Measurements from ENCODE around the gene SLC38A2. TPM values are rescaled to one million over a fixed set of nuclear protein-coding genes. Genes with fewer than 3 reads are reported as not detected.
A peak's percentile ranks its signal among the peaks of the same experiment; 100 is the strongest.
"Not testable (repeated sequence)": the region's sequence is repeated elsewhere in the genome, so short reads cannot be mapped to it uniquely, and the experiment has no call there.

The SLC38A2 gene
- total RNA-seq, 1 donor from 2014 or later: 143 TPM

DNA sequence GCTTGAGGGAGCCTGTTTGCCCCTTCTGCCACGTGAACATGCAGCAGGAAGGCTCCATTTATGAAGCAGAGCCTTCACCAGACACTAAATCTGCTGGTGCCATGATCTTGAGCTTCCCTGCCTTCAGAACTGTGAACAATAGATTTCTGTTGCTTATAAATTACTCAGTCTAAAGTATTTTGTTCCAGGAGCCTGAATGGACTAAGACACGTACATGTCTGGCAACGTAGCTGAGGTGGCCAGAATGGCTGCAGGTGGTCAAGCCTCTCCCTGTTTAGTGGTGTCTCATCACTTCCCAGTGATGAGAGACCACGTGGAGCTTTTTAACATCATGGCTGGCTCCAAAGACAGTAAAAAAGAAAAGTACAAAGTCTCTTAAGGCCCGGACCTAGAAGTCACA is 32.2 kb upstream of the SLC38A2 start:
- no peak for DNase-seq (ENCODE audit: low spot score)
- H3K9me3 Mint-ChIP-seq: peaks cover 14% of the 10 kb centered on the region
- no peak overlapping the region for H3K27ac Mint-ChIP-seq
- intact Hi-C loops (cut with micrococcal nuclease): loop anchor here (5.0 kb wide), 1 partner anchor 53 kb away; no protein-coding TSS in a partner anchor
- peaks cover 19% of the 10 kb centered on the region for H3K36me3 Mint-ChIP-seq (ENCODE audit: low read depth)
- H3K27me3 Mint-ChIP-seq (ENCODE audit: low read depth): no peaks in the 10 kb centered on the region
- no peak overlapping the region for H3K4me3 Mint-ChIP-seq (ENCODE audit: low read depth)
- peaks cover 60% of the 10 kb centered on the region for H3K4me1 Mint-ChIP-seq (ENCODE audit: low read depth)

DNA sequence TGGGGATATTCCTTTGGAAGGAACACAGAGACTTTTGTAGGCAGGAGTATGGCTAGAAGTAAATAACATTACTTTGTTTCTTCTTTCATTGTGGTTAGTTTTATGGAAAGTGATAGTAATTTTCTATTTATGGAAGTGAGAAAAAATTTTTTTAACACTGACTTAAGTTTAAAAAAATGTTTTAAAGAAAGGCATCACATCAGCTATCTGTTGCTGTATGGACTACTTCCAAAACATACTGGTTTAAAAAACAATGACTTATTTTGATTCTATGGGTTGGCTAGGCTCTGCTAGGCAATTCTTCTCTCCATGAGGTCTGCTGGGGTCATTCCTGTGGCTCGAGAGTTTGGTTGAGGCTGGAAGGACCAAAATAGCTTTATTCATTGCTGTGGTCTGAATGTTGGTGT is 31.7 kb upstream of the SLC38A2 start:
- intact Hi-C loops (cut with micrococcal nuclease): loop anchor here (5.0 kb wide), 1 partner anchor 53 kb away; no protein-coding TSS in a partner anchor
- no peak overlapping the region for H3K27ac Mint-ChIP-seq
- DNase-seq (ENCODE audit: low spot score): no peak
- H3K4me1 Mint-ChIP-seq (ENCODE audit: low read depth): peaks cover 65% of the 10 kb centered on the region
- no peak overlapping the region for H3K4me3 Mint-ChIP-seq (ENCODE audit: low read depth)
- H3K9me3 Mint-ChIP-seq: peaks cover 19% of the 10 kb centered on the region
- H3K27me3 Mint-ChIP-seq (ENCODE audit: low read depth): no peaks in the 10 kb centered on the region
- H3K36me3 Mint-ChIP-seq (ENCODE audit: low read depth): peaks cover 24% of the 10 kb centered on the region

DNA sequence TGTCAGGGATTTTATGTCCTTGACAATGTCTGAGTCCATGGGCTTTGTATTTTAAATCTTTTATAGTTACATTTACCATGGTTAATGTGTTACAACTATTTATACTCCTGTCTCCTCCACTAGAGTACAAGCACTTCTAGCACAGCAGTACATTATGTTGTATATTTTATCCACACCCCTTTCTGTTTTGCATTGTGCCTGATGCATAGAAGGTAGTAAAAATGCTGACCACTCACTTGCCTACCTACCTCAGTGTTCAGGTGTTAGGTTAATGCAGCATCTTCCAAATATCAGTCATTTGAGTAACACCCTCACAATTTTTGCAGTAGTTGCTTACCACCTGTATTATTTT is 31.1 kb upstream of the SLC38A2 start:
- no peak overlapping the region for H3K27ac Mint-ChIP-seq
- peaks cover 25% of the 10 kb centered on the region for H3K9me3 Mint-ChIP-seq
- peaks cover 28% of the 10 kb centered on the region for H3K36me3 Mint-ChIP-seq (ENCODE audit: low read depth)
- no peaks in the 10 kb centered on the region for H3K27me3 Mint-ChIP-seq (ENCODE audit: low read depth)
- H3K4me1 Mint-ChIP-seq (ENCODE audit: low read depth): peaks cover 70% of the 10 kb centered on the region
- intact Hi-C loops (cut with micrococcal nuclease): loop anchor here (5.0 kb wide), 1 partner anchor 54 kb away; no protein-coding TSS in a partner anchor
- no peak overlapping the region for H3K4me3 Mint-ChIP-seq (ENCODE audit: low read depth)
- DNase-seq (ENCODE audit: low spot score): no peak

DNA sequence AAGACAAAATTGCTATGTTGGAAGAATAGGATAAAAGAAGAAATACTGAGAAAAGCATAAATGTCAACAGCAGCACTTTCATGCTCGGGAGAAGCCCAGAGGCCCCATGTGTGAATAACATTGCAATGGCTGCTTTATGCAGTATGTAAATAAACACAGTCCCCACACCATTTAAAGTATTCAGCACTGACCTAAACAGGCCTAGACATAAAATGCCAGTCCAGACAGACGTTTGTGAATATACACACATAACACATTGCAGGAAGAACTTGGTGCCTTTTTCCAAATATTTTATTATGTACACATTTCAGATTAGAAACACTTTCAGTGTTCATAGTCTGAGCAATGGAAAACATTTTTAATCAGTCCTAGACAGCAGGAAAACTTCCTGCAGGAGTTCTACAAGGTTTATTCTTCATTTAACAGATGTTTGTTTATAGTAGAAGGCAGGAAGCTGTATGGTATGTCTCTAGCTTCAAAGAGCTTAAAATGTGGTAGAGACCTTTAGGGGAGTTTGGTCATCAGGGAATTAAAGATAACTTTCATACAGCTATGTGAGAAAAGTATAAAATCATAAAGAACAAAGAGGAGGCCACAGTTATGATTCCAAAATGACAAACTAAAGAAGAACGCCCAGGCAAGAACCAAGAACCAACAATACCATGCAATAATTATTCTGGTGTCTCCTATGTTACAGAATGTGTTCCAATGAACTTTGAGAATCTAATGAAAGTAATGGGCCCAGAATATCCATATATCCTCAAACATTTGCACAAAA is 30.6 kb upstream of the SLC38A2 start:
- intact Hi-C loops (cut with micrococcal nuclease): loop anchor here (5.0 kb wide), 1 partner anchor 54 kb away; no protein-coding TSS in a partner anchor
- DNase-seq (ENCODE audit: low spot score): no peak
- Mint-ChIP-seq H3K36me3 (ENCODE audit: low read depth) (peaks cover 33% of the 10 kb centered on the region), H3K4me3 (ENCODE audit: low read depth) (no peak overlapping the region), H3K27me3 (ENCODE audit: low read depth) (no peaks in the 10 kb centered on the region), H3K27ac (no peak overlapping the region), H3K9me3 (peaks cover 29% of the 10 kb centered on the region), H3K4me1 (ENCODE audit: low read depth) (peaks cover 76% of the 10 kb centered on the region)

DNA sequence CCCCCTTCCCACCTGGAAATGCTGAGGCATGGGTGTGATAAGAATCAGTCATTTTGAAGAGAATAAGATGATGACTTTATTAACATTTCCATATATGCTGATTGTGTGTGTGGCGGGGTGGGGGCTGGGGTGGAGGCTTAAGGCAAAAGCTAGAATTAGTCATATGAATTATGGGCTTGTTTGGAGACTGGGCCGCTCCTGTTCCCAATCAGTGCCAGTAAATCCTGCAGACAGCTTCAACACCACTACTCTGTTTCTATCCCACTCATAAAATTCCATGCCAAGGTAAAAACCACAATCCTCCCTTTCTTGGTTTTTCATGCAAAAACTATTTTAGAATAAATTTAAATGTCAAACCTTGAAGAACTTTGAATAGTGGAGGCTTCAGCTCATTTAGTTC is 29.9 kb upstream of the SLC38A2 start:
- Mint-ChIP-seq H3K27me3 (ENCODE audit: low read depth) (no peaks in the 10 kb centered on the region), H3K27ac (no peak overlapping the region), H3K36me3 (ENCODE audit: low read depth) (peaks cover 40% of the 10 kb centered on the region), H3K9me3 (peaks cover 36% of the 10 kb centered on the region), H3K4me3 (ENCODE audit: low read depth) (no peak overlapping the region), H3K4me1 (ENCODE audit: low read depth) (peaks cover 71% of the 10 kb centered on the region)
- intact Hi-C loops (cut with micrococcal nuclease): loop anchor here (5.0 kb wide), 1 partner anchor 55 kb away; no protein-coding TSS in a partner anchor
- DNase-seq (ENCODE audit: low spot score): no peak

DNA sequence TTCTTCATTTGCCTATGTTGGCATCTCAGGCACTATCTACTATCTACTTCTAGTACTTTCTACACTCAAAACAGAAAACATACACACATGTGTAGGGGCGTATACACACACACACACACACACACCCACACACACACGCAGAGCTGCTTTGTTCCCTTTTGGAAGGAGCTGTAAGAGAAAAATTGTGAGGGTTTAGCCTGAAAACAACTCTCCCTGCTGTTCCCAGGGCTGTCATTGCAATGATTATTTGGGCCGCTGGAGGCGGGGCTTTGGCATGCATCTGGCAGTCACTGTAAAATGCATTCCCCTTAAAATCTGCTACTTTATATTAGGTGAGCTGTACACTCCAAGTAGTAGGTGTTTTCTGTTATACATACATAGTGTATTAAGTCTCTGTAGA is 29.1 kb upstream of the SLC38A2 start:
- peaks cover 37% of the 10 kb centered on the region for H3K9me3 Mint-ChIP-seq
- H3K27ac Mint-ChIP-seq: no peak overlapping the region
- intact Hi-C loops (cut with micrococcal nuclease): loop anchor here (5.0 kb wide), 1 partner anchor 56 kb away; no protein-coding TSS in a partner anchor
- no peaks in the 10 kb centered on the region for H3K27me3 Mint-ChIP-seq (ENCODE audit: low read depth)
- DNase-seq (ENCODE audit: low spot score): no peak
- peaks cover 44% of the 10 kb centered on the region for H3K36me3 Mint-ChIP-seq (ENCODE audit: low read depth)
- peaks cover 65% of the 10 kb centered on the region for H3K4me1 Mint-ChIP-seq (ENCODE audit: low read depth)
- no peak overlapping the region for H3K4me3 Mint-ChIP-seq (ENCODE audit: low read depth)

DNA sequence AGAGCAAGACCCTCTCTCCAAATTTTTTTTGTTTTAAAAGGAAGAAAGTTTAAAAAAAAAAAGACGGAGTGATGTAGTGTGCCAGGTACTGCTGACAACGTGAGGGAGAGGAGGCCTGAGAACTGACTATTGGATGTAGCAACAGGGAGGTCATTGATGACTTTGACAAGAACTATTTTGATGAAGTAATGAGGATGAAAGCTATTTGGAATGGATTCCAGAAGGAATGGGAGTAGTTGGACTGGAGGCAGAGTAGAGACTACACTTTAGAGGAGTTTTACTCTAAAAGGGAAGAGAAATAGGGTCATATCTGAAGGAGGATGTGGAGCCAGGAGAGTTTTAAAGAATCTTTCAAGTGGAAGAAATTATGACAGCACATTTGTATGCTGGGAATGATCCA is 27.8 kb upstream of the SLC38A2 start:
- Mint-ChIP-seq H3K4me3 (ENCODE audit: low read depth) (no peak overlapping the region), H3K4me1 (ENCODE audit: low read depth) (peaks cover 56% of the 10 kb centered on the region), H3K36me3 (ENCODE audit: low read depth) (peaks cover 47% of the 10 kb centered on the region), H3K9me3 (peaks cover 34% of the 10 kb centered on the region), H3K27ac (no peak overlapping the region), H3K27me3 (ENCODE audit: low read depth) (no peaks in the 10 kb centered on the region)
- DNase-seq (ENCODE audit: low spot score): no peak
- intact Hi-C loops (cut with micrococcal nuclease): loop anchor here (5.0 kb wide), 1 partner anchor 57 kb away; no protein-coding TSS in a partner anchor

DNA sequence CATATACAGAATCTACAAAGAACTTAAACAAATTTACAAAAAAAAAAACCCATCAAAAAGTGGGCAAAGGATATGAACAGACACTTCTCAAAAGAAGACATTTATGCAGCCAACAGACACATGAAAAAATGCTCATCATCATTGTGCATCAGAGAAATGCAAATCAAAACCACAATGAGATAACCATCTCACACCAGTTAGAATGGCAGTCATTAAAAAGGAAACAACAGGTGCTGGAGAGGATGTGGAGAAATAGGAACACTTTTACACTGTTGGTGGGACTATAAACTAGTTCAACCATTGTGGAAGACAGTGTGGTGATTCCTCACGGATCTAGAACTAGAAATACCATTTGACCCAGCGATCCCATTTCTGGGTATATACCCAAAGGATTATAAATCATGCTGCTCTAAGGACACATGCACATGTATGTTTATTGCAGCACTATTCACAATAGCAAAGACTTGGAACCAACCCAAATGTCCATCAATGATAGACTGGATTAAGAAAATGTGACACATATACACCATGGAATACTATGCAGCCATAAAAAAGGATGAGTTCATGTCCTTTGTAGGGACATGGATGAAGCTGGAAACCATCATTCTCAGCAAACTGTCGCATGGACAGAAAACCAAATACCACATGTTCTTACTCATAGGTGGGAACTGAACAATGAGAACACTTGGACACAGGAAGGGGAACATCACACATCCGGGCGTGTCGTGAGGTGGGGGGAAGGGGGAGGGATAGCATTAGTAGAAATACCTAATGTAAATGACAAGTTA is 27.1 kb upstream of the SLC38A2 start:
- H3K27me3 Mint-ChIP-seq (ENCODE audit: low read depth); H3K4me3 Mint-ChIP-seq (ENCODE audit: low read depth); DNase-seq (ENCODE audit: low spot score): not testable (repeated sequence)
- intact Hi-C loops (cut with micrococcal nuclease): loop anchor here (5.0 kb wide), 1 partner anchor 58 kb away; no protein-coding TSS in a partner anchor
- Mint-ChIP-seq H3K36me3 (ENCODE audit: low read depth) (peaks cover 43% of the 10 kb centered on the region), H3K27ac (peak overlapping the region; percentile 29), H3K9me3 (peaks cover 30% of the 10 kb centered on the region), H3K4me1 (ENCODE audit: low read depth) (peaks cover 50% of the 10 kb centered on the region)

DNA sequence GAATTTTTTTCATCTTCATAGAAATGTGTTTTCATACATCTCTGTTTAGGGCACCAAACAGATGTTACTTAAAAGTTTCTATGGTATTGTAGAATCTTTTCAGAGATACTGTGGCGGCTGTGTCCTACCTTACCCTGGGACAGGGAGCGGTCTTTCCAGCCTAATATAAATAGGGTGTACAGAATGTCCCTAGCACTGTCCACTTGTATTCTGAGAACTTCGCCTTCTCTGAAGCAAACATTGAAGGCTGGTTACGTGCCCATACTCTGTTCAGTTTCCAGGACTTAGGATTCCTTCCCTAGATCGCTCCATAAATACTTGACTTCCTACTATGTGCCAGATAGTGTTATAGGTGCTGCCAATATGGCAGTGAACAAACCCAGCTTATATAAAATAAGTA is 24.3 kb upstream of the SLC38A2 start:
- DNase-seq (ENCODE audit: low spot score): no peak
- intact Hi-C loops (cut with micrococcal nuclease): no loop called here
- Mint-ChIP-seq H3K9me3 (peaks cover 30% of the 10 kb centered on the region), H3K4me3 (ENCODE audit: low read depth) (no peak overlapping the region), H3K4me1 (ENCODE audit: low read depth) (peaks cover 39% of the 10 kb centered on the region), H3K27me3 (ENCODE audit: low read depth) (no peaks in the 10 kb centered on the region), H3K27ac (no peak overlapping the region), H3K36me3 (ENCODE audit: low read depth) (peaks cover 61% of the 10 kb centered on the region)

DNA sequence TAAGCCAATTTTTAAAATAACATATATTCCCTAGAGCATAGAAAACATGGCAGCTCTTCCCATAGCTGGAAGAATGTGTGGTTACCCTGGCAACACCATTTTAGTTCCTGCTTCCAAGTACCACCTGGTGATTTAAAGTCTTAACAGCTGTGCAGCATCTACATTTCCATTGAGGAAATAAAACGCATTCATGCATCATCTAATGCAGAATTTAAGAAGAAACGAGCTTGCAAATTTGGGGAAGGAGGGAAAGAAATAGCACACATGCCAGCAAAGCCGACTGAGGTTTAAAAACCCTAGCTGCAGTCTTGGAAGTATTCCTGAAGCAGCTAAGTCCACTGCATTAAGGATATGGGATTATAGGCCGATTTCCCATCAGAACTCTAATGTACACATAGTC is 22.8 kb upstream of the SLC38A2 start:
- Mint-ChIP-seq H3K4me3 (ENCODE audit: low read depth) (no peak overlapping the region), H3K27ac (no peak overlapping the region), H3K9me3 (peaks cover 26% of the 10 kb centered on the region), H3K36me3 (ENCODE audit: low read depth) (peaks cover 71% of the 10 kb centered on the region), H3K27me3 (ENCODE audit: low read depth) (no peaks in the 10 kb centered on the region), H3K4me1 (ENCODE audit: low read depth) (peaks cover 35% of the 10 kb centered on the region)
- intact Hi-C loops (cut with micrococcal nuclease): no loop called here
- no peak for DNase-seq (ENCODE audit: low spot score)

DNA sequence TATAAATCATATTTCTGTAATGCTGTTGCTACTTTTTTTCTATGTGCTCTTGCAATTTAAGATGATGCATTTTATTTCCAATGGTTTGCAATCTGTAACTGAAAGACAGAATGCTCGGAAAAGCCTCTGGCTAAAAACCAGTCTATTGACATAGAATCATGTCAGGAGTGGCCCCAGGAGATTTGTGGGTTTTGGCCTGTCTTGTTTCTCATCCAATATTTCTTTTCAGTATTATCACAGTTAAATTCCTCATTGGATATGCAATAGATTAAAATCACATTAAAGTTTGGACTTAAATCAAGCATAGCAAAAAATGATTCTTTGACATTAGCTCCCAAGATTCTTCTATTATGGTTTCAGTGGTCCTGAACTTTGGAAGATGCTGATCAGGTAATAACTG is 19.1 kb upstream of the SLC38A2 start:
- Mint-ChIP-seq H3K4me1 (ENCODE audit: low read depth) (peaks cover 46% of the 10 kb centered on the region), H3K27ac (no peak overlapping the region), H3K9me3 (no peaks in the 10 kb centered on the region), H3K27me3 (ENCODE audit: low read depth) (no peaks in the 10 kb centered on the region), H3K4me3 (ENCODE audit: low read depth) (no peak overlapping the region), H3K36me3 (ENCODE audit: low read depth) (peaks cover 62% of the 10 kb centered on the region)
- intact Hi-C loops (cut with micrococcal nuclease): no loop called here
- DNase-seq (ENCODE audit: low spot score): no peak

DNA sequence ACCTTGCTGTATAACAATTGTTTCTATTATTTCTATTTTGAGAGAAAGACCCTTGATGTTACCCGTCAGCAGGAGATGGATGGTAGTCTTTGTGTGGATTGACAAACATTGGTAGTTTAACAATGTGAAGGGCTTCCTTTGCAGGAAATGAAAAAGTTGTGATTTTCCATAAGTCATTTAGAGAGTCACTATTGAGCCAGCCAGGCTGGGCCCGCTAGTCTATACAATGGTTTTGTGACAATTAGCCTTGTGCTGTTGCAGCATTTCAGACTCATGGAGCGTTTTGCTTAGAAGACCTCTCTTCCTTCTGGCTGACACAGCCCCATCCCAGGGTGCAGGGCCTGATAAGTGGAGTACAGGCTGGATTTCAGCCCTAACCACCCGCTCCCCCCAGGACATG is 18.3 kb upstream of the SLC38A2 start:
- Mint-ChIP-seq H3K4me1 (ENCODE audit: low read depth) (peaks cover 47% of the 10 kb centered on the region), H3K36me3 (ENCODE audit: low read depth) (peaks cover 59% of the 10 kb centered on the region), H3K4me3 (ENCODE audit: low read depth) (no peak overlapping the region), H3K27ac (no peak overlapping the region), H3K9me3 (no peaks in the 10 kb centered on the region), H3K27me3 (ENCODE audit: low read depth) (no peaks in the 10 kb centered on the region)
- no peak for DNase-seq (ENCODE audit: low spot score)
- intact Hi-C loops (cut with micrococcal nuclease): no loop called here

DNA sequence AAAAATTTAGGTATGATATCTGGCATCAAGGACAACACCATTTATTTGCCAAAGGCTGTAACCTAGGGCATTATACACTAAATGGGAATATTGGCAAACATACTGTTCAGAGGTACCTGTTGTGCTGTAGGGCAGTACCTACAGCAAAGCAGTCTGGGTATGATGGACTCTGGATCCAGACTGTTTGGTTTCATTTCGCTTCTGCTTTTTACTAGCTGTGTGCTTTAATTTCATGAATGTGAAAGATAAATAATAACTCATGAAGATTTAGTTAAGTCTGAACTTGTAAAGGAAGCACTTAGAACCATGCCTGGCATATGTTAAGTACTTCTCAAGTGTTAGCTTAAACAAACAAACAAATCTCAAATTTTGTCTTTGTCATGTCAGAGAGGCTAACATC is 17.7 kb upstream of the SLC38A2 start:
- peaks cover 53% of the 10 kb centered on the region for H3K4me1 Mint-ChIP-seq (ENCODE audit: low read depth)
- peak overlapping the region; percentile 34 for H3K27ac Mint-ChIP-seq
- H3K9me3 Mint-ChIP-seq: no peaks in the 10 kb centered on the region

More for the DNA sequence above, 17.7 kb upstream of the SLC38A2 start:
- Mint-ChIP-seq H3K36me3 (ENCODE audit: low read depth) (peaks cover 53% of the 10 kb centered on the region), H3K27me3 (ENCODE audit: low read depth) (no peaks in the 10 kb centered on the region), H3K4me3 (ENCODE audit: low read depth) (no peak overlapping the region)
- intact Hi-C loops (cut with micrococcal nuclease): no loop called here
- no peak for DNase-seq (ENCODE audit: low spot score)
